Spleen (tissue), 11 donors: ENCODE results near the gene ZBP1. TPM values are rescaled to one million over a fixed set of nuclear protein-coding genes. Genes with fewer than 3 reads are reported as not detected.

Experiments
- DNase-seq: peaks from one replicate; pipeline ENCODE4 v3.0.0-alpha.2; 2020
- H3K27ac ChIP-seq, 8 donors: fragments of 200-600 bp; sonication (generic) in 7 of 8; 1 replicate in 4 of 8; 2 replicates in 4 of 8; pipeline versions ENCODE4 v1.5.0 to v1.8.0; 2016 to 2021; ENCODE audit warnings: inconsistent platforms in 4 of 8, mild to moderate bottlenecking in 4 of 8, moderate library complexity in 1 of 8
- H3K27me3 ChIP-seq, 7 donors: fragments of 200-600 bp; sonication (generic) in 6 of 7; replicated peaks in 1 of 7; 1 replicate in 4 of 7; 2 replicates in 3 of 7; pipeline versions ENCODE4 v1.5.0 to v1.8.0; 2016 to 2021; ENCODE audit warnings: inconsistent platforms in 3 of 7, mild to moderate bottlenecking in 1 of 7
- H3K36me3 ChIP-seq, 6 donors: fragments of 200-600 bp; sonication (generic) in 5 of 6; 1 replicate in 4 of 6; 2 replicates in 2 of 6; pipeline versions ENCODE4 v1.5.0 to v1.8.0; 2016 to 2021; ENCODE audit warnings: inconsistent platforms in 2 of 6
- H3K4me1 ChIP-seq, 6 donors: fragments of 200-600 bp; sonication (generic) in 5 of 6; 1 replicate in 3 of 6; 2 replicates in 3 of 6; pipeline versions ENCODE4 v1.5.0 to v1.8.0; 2016 to 2021; ENCODE audit warnings: inconsistent platforms in 3 of 6
- H3K4me3 ChIP-seq, 8 donors: fragments of 200-600 bp; sonication (generic) in 7 of 8; 1 replicate in 4 of 8; 2 replicates in 4 of 8; pipeline versions ENCODE4 v1.5.0 to v1.8.0; 2016 to 2021; ENCODE audit warnings: inconsistent platforms in 4 of 8, mild to moderate bottlenecking in 4 of 8, moderate library complexity in 2 of 8
- H3K9me3 ChIP-seq, 8 donors: fragments of 200-600 bp; sonication (generic) in 7 of 8; 1 replicate in 4 of 8; 2 replicates in 4 of 8; pipeline versions ENCODE4 v1.5.0 to v1.8.0; 2016 to 2021; ENCODE audit warnings: inconsistent platforms in 4 of 8
- CTCF ChIP-seq, 11 experiments: fragments of 200-600 bp in 7 of 11; fragments of 450-650 bp in 4 of 11; sonication (generic) in 4 of 11; IDR thresholded peaks in 8 of 11; conservative IDR thresholded peaks in 3 of 11; 1 replicate in 7 of 11; 2 replicates in 4 of 11; pipeline versions ENCODE4 v1.4.0 to v1.8.0; 2016 to 2021; ENCODE audit warnings: antibody characterized with exemption in 11 of 11, inconsistent platforms in 4 of 11, mild to moderate bottlenecking in 1 of 11
- POLR2A ChIP-seq, 3 donors: fragments of 450-650 bp; IDR thresholded peaks; one replicate each; pipeline ENCODE4 v1.5.1; 2017; ENCODE audit warnings: antibody characterized with exemption in 3 of 3, mild to moderate bottlenecking in 1 of 3
- POLR2AphosphoS5 ChIP-seq, 3 donors: sonication (generic); formaldehyde crosslinking; IDR thresholded peaks; one replicate each; pipeline ENCODE4 v1.5.1; 2017; ENCODE audit warnings: antibody characterized with exemption in 3 of 3
- WGBS, 5 donors: extraction: QIAGEN DNeasy Blood & Tissue Kit in 3 of 5; methylation state at CpG; one replicate each; pipeline versions ENCODE4 v1.1.5 to v1.1.7; 2013 to 2018; 5-methylcytosine and 5-hydroxymethylcytosine counted together
- intact Hi-C: fragments of 100-400 bp; cut with DNase I; formaldehyde crosslinking; loops from one replicate; pipeline ENCODE4 v1.15.0; 2023; ENCODE audit warnings: low total_unique reads
- polyA plus RNA-seq, 3 donors: library from polyadenylated mRNA; stranded (reverse); fragments of 200-250 nt; gene quantifications; one replicate each; pipeline ENCODE4 v1.2.1, GENCODE V29; 2013
- total RNA-seq, 7 donors: library from RNA; depleted of rRNA in 3 of 7; stranded (reverse); fragments of >200 nt in 3 of 7; fragmentation: NEBNext Ultra II Directional in 4 of 7; extraction: Animal tissue kit (Norgen Biotek cat#: 25700) in 4 of 7; gene quantifications; one replicate each; pipeline versions ENCODE4 v1.1.0 to v1.2.1, GENCODE V29; 2016 to 2021
- donor health status: healthy with polysubstance abuse.
- donor health status: DM: no; HTN: no; CAD: no; lungs with moderate emphysema.
- donor health status: DM: no; HTN: no; CAD: no.
- donor health status: Bipolar disorder and iron deficiency.
- donor health status: healthy.
- donor health status: DM: no; HTN: no; CAD: no.
- donor health status: DM: yes; HTN: yes; CAD: no.

Gene ZBP1
- total and polyA plus RNA-seq, 10 donors: 8.6 to 28.4 (median 16.6) TPM

GRCh38 chr20:57583289-57584257 is 36.7 kb downstream of the ZBP1 start:
- 83 to 89% (median 86%) methylated on average over 16 to 18 of the region's 18 CpGs for WGBS, 5 donors
- Histone ChIP-seq H3K36me3 (no peaks in the 10 kb centered on the region), H3K4me1 (peaks cover 0 to 31% (median 20%) of the 10 kb centered on the region in 6 donors), H3K27me3 (peaks cover 0 to 79% (median 8%) of the 10 kb centered on the region in 7 donors), H3K4me3 (no peak overlapping the region), H3K27ac (peak overlapping the region in 5 of 8 donors; percentile 15 to 75 (median 64)), H3K9me3 (peaks cover 0 to 17% (median 10%) of the 10 kb centered on the region in 8 donors)
- intact Hi-C loops: no loop called here
- DNase-seq: peak; percentile 44
- TF ChIP-seq POLR2AphosphoS5 (IDR thresholded peaks at IDR 0.05) (no peak), CTCF (IDR thresholded peaks at IDR 0.05 in 8 of 11, conservative IDR thresholded peaks at IDR 0.05 in 3 of 11) (no peak), POLR2A (IDR thresholded peaks at IDR 0.05) (no peak)

- DNase-seq: peak; percentile 45
- H3K4me3 ChIP-seq: no peak overlapping the region
- peak overlapping the region in 5 of 8 donors; percentile 20 to 75 (median 64) for H3K27ac ChIP-seq
- H3K36me3 ChIP-seq: no peaks in the 10 kb centered on the region
- peaks cover 0 to 31% (median 20%) of the 10 kb centered on the region in 6 donors for H3K4me1 ChIP-seq
- TF ChIP-seq CTCF (IDR thresholded peaks at IDR 0.05 in 8 of 11, conservative IDR thresholded peaks at IDR 0.05 in 3 of 11) (peak in 3 of 11 experiments; percentile 15 to 31 (median 31)), POLR2A (IDR thresholded peaks at IDR 0.05) (no peak), POLR2AphosphoS5 (IDR thresholded peaks at IDR 0.05) (peak in 1 of 3 donors; percentile 51)
- 38 to 62% (median 44%) methylated on average over 17 to 21 of the region's 21 CpGs for WGBS, 5 donors
- H3K9me3 ChIP-seq: peaks cover 0 to 9% (median 5%) of the 10 kb centered on the region in 8 donors
- peaks cover 0 to 88% (median 12%) of the 10 kb centered on the region in 7 donors for H3K27me3 ChIP-seq
- intact Hi-C loops: no loop called here
Measured at GRCh38 chr20:57582432-57583288, 37.6 kb downstream of the ZBP1 start.

GRCh38 chr20:57582029-57582378 is 38.2 kb downstream of the ZBP1 start:
- intact Hi-C loops: no loop called here
- 67 to 83% (median 78%) methylated on average over 5 of the region's 5 CpGs for WGBS, 5 donors
- no peaks in the 10 kb centered on the region for H3K36me3 ChIP-seq
- peak overlapping the region in 4 of 8 donors; percentile 20 to 66 (median 62) for H3K27ac ChIP-seq
- H3K9me3 ChIP-seq: peaks cover 0 to 3% (median 0%) of the 10 kb centered on the region in 8 donors
- H3K4me1 ChIP-seq: peaks cover 0 to 31% (median 20%) of the 10 kb centered on the region in 6 donors
- TF ChIP-seq CTCF (IDR thresholded peaks at IDR 0.05 in 8 of 11, conservative IDR thresholded peaks at IDR 0.05 in 3 of 11): no peak
- H3K4me3 ChIP-seq: no peak overlapping the region
- peaks cover 0 to 94% (median 12%) of the 10 kb centered on the region in 7 donors for H3K27me3 ChIP-seq
- peak; percentile 46 for DNase-seq
